ENCODE data around the gene CEP112.
"Not testable (repeated sequence)": the region's sequence is repeated elsewhere in the genome, so short reads cannot be mapped to it uniquely, and the experiment has no call there.

CEP112 gene

DNA sequence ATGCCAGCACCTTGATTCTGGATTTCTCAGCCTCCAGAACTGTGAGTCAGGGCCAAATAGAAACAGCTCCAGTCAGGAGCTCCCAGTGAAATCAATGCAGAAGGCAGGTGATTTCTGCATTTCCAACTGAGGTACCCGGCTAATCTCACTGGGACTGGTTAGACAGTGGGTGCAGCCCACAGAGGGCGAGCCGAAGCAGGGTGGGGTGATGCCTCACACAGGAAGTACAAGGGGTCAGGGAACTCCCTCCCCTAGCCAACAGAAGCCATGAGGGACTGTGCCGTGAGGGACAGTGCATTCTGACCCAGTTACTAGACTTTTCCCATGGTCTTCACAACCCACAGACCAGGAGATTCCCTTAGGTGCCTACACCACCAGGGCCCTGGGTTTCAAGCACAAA lies 36.9 kb downstream of the CEP112 start:
- not testable (repeated sequence) for DNase-seq (ENCODE audit: low read depth)

DNA sequence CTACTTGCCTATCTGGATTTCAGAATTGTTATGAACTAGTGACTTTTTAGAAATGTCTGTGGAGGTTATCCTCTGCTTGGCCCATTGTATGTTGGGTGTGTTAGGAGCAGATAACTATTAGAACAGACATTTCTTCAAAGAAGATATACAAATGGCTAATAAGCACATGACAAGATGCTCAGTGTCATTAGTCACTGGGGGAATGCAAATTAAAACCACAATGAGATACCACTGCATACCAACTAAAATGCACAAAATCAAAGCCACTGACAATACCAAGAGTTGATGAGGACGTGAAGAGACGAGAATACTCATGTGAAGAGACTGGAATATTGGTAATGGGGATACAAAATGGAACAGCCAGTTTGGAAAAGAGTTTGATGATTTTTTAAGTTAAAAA lies 39.2 kb downstream of the CEP112 start:
- no peak for DNase-seq (ENCODE audit: low read depth)

DNA sequence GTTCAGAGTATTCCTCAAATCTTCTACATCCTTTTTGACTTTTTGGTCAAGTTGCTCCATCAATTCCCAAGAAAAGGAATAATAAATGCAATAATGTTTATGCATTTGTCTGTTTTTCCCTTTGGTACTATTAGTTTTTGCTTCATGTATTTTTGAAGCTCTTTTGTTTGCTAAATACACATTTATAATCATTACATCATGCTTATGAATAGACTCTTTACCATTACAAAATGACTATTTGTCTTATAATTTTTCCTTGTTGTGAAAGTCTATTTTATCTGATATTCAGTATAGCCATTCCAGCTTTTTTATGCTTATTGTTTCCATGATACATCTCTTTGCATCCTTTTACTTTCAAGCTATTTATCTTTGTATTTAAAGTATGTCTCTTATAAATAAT lies 41.2 kb downstream of the CEP112 start:
- DNase-seq (ENCODE audit: low read depth), result no peak

DNA sequence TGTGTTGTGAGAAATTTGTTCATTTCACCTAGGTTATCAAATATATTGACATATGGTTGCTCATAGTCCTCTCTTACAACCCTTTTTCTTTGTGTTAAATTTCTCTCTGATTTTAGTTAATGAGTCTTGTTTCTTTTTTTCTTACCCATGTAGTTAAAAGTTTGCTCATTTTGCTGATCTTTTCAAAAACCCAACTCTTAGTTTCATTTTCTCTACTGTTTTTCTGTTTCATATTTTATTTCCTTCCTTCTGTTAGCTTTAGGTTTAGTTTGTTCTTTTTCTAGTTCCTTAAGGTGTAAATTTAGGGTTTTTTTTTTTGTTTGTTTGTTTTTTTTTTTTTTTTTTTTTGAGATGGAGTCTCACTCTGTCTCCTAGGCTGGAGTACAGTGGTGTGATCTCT lies 42.4 kb downstream of the CEP112 start:
- DNase-seq (ENCODE audit: low read depth), result no peak

DNA sequence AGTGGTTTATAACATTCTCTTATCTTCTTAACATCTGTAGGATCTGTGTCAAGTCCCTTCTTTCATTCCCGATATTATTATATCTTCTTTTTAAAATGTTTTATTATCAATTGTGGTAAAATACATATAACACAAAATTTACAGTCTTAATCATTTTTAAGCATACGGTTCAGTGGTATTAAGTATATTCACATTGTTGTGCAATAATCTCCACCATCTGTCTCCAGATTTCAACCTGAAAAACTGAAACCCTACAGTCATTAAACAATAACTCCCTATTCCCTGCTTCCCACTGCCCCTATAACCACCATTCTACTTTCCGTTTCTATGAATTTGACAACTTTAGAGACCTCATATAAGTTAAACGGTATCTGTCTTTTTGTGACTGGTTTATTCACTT lies 45.5 kb downstream of the CEP112 start:
- no peak for DNase-seq (ENCODE audit: low read depth)

DNA sequence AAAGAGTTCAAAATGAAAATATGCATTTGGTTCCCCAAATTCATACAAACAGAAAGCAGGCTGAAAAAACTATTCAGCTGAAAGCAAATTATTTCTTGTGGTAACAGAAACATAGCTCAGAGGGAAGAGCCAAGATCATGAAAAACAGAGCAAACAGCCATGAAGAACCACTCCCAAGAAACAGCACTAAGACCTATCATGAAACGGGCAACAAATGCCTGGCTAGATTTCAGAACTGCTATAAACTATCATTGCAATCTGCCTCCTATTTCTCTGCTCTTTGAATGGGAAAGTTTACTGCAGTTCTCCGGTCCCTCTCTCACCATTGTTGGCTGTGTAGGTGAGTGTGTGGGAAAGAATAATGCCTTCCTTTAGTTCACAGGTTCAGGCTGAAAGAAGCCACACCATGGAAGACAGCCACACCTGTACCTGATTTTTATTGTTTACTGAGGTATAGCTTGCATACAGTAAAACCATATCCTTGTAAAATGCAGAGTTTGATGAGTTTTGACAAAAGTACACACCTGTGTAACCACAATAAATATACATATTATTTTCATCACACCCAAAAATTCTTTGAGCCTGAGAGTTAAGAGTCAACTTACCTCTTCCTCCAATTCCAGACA lies 48.2 kb downstream of the CEP112 start:
- no peak for DNase-seq (ENCODE audit: low read depth)

DNA sequence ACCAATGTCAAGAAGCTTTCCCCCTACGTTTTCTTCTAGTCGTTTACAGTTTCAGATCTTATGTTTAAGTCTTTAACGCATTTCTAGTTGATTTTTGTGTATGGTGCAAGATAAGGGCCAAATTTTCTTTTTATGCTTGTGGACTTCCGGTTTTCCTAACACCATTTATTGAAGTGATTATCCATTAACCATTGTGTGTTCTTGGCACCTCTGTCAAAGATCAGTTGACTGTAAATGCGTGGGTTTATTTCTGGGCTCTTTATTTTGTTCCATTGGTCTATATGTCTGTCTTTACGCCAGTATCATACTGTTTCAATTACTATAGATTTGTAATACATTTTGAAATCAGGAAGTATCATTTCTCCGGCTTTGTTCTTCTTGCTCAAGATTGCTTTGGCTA lies 49.5 kb downstream of the CEP112 start:
- no peak for DNase-seq (ENCODE audit: low read depth)

DNA sequence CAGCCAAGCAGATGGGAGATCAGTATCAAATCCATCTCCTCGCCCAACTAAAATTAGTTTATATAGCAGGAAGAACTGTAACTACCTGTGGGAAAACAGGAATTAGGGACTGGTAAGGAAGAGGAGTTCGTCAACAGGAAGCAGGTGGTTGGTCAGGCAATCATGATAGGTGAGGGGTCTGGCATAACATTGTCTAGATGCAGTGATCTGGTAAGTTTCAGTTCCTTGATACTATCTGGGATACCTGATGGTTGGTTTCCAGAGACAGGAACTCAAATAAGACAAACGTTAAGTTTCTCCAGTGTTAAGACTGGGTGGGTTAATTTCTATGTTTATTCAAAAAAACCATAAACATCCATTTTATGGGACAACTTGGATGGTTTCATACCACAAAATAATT lies 53.8 kb downstream of the CEP112 start:
- DNase-seq (ENCODE audit: low read depth), result no peak

DNA sequence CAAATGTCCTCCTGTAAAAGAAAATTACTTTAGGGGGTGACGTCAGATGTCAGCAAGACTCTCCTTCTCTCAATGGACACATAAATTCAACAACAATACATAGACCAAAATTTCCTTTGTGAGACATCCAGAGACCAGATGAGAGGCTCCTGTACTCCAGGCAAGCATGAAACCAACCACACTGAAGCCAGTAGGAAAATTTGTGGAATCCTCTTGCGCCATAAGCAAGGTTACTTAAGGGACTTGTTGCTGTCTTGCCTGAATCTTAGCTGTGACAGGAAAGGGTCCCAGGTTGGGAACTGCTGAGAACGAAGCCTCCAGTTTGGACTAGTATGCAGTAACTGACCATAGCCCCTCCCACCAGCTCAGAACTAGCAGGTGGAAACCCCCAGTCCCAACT lies 56.0 kb downstream of the CEP112 start:
- DNase-seq (ENCODE audit: low read depth), result no peak

DNA sequence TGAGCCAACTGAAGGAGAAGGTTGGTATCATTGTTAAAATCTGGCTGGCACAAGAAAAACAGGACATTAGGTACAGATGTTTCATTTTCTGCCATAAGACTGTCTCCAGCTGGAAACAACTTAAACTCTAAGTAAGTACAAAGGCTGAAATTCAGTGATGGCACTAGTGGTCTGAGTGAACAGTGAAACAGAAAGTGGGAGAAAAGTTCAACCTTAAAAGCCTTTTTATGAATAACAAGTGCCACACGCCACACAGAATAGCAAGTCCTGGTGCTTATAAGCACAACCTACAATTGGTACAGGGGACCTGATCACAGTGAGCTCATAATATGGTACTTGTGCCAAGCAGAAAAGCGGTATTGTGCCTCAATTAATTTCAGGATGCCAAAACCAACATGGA lies 56.7 kb downstream of the CEP112 start:
- DNase-seq (ENCODE audit: low read depth), result no peak

DNA sequence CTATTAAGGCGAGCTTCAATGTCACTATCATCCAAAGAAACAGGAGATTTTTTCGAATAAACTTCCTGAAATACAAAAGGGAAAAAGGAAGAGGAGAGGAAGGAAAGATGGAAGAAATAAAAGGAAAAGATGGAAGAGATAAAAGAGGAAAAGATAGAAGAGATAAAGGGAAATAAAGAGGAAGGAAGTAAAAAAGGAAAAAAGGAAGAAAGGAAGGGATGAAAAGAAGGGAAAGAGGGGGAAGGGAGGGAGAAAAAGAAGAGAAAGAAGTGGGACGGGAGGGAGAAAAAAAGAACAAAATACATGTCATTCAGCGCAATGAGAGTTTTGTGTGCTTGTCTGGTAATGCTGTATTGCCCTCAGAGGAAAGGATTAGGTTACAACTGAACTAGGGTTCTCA lies 62.2 kb downstream of the CEP112 start:
- DNase-seq (ENCODE audit: low read depth), result no peak

DNA sequence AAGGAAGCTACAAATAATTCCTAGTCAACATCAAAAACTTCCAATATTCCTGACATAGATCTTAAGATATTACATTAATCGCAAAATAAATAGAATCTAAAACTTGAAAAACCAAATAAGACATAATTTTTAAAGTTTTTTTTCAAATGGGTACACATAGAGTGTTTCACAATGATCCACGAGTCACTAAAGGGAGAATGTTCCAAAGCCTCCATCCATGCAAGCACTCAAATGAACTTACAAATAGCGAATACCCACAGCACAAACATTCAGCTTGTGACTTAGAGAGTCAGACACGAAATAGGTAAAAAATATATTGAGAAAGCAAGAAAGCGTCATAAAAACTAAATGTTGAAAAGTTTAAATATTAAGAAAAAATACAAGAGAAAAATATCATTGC lies 65.7 kb downstream of the CEP112 start:
- no peak for DNase-seq (ENCODE audit: low read depth)

DNA sequence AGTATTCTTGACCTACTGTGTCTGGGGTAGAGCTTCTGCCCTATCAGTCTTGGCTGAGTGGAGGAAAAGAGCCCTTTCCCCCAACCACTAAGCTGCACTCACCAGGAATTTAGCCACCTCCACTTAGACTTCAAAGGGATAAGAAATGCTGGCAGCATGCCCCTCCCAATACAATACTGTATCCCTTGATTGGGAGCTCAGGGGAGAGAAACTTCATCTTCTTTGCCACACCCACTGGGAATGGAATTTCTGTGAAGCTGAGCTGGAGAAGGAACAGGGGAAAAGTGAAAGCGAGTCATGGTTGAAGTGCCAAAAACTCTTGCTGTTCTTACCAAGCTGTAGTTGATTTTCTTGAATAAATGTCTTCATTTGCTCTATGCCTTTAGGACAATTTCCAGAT lies 68.8 kb downstream of the CEP112 start:
- no peak for DNase-seq (ENCODE audit: low read depth)

DNA sequence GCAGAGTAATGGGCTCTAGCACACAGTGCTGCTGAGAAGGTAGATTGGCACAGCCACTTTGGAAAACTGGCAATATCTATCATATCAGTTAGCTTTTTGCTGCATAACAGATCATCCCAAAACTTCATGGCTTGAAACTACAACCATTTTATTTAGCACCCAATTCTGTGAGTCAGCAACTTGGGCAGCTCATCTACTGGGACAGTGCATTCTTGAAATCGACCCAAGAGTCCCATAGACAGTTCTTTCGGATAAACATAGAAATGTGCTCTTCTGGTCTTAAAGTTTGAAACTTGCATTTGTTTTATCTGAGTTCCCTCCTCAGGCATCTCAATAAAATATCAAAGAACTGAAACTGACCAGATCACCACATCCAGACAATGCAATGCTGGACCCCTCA lies 76.7 kb downstream of the CEP112 start:
- no peak for DNase-seq (ENCODE audit: low read depth)

DNA sequence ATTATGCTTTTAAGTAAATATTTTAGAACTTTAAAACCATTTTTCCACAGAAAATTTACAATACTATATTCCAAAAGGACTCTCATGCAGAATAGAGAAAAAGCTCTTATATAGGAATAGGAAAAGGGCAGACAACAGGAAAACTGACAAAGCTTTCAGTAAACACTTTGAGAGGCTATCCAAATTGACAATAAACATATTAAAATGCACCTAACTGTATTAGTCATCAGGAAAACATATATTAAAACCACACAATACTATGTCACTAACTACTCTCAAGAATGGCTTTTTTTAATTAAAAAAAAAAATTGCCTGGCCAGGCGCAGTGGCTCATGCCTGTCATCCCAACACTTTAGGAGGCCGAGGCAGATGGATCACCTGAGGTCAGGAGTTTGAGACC lies 77.3 kb downstream of the CEP112 start:
- no peak for DNase-seq (ENCODE audit: low read depth)

DNA sequence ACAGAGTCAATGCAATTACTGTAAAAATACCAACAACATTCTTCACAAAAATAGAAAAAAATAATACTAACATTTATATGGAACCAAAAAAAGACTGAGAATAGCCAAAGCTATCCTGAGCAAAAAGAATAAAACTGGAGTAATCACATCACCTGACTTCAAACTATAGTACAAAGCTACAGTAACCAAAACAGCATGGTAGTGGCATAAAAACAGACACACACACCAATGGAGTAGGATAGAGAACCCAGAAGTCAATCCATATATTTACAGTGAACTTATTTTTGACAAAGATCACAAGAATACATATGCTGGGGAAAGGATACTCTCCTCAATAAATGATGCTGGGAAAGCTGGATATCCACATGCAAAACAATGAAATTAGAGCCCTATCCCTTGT lies 84.2 kb downstream of the CEP112 start:
- DNase-seq (ENCODE audit: low read depth), result no peak

DNA sequence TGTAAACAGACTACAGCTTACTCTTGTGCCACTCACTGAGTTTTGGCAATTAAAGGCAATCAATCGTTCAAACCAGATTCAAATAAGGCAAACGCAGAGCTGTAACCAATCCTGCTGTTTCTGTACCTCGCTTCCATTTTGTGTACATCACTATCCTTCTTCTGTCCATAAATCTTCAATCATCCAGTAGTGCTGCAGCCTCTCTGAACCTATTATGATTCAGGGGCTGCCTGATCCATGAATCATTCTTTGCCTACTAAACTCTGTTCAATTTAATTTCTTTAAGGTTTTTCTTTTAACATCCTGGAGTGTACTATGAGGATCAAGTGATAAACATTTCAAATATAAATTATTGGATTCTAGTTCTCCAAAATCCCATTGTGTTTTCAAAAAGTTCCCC lies 93.9 kb downstream of the CEP112 start:
- no peak for DNase-seq (ENCODE audit: low read depth)

DNA sequence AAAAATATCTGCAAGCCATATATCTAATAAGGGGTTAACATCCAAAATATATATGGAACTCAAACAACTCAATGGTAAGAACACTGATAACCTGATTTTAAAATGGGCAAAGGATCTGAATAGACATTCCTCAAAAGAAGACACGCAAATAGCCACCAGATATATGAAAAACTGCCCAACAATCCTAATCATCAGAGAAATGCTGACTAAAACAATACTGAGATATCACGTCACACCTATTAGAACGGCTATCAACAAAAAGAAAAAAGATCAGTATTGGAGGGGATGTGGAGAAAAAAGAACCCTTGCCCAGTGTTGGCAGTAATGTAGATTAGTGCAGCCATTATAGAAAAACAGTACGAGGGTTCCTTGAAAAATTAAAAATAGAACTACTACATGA lies 97.2 kb downstream of the CEP112 start:
- no peak for DNase-seq (ENCODE audit: low read depth)

DNA sequence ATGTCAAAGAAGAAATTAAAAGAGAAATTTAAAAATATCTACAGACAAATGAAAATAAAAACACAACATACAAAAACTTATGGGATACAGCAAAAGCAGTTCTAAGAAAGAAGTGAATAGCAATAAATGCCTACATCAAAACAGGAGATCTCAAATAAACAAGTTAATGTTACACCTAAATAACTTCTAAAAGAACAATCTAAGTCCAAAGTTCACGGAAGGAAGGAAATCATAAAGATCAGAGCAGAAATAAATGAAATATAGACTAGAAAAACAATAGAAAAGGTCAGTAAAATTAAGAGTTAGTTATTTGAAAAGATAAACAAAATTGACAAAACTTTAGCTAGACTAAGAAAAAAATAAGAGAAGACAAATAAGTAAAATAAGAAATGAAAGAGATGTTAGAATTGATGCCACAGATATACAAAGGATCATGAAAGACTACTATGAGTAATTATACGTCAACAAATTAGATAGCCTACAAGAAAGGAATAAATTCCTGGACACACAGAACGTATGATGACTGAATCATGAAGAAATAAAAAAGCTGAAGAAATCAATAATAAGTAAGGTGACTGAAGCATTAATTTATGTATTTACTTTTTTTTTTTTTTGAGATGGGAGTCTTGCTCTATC lies 100.4 kb downstream of the CEP112 start:
- DNase-seq (ENCODE audit: low read depth), result no peak

DNA sequence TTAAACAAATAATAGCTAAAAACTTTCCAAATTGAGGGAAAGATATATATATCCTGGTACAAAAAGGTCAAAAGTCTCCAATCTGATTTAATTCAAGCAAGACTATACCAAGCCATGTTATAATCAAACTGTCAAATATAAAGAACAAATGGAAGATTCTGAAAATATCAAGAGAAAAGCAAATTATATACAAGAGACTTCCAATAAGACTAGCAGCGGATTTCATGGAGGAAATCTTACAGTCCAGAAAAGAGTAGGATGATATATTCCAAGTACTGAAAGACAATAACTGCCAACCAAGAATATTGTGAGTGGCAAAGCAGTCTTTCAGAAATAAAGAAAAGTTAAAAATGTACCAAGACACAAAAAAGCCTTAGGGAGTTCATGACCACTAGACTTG lies 102.2 kb downstream of the CEP112 start:
- DNase-seq (ENCODE audit: low read depth), result no peak

DNA sequence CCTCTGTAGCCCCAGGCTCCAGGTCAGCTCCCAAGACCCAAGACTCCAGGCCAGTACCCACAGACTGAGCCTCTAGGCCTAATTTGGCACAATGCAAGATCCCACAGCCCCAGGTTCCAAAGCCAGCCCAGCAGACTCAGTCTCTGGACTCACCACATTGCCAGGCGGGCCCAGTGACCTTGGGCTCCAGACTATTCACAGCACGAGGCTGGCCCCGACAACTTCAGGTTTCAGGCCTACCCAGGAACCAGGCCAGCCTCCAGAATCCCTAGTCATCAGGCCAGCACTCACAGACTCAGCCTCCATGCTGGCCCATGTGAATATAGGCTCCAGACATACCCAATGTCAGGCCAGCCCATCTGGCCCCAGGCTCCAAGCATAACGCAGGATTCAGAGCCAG lies 103.8 kb downstream of the CEP112 start:
- DNase-seq (ENCODE audit: low read depth), result no peak

DNA sequence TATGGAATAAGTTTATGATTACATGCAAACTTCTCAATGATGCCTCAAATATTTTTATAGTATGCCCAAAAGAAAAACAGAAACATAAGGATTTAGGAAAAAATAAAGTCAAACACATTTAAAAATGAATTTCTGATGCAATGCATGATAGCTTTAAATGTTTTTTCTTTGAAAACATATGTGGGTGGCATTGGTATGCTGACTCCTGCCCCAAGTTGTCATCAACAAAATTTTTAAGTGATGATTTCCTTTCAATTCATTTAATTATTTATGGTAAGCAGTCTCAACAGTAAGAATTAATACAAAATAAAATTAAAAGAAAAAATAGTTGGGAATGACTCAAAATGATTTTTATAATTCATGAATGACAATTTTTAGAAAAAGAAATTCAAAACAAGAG lies 104.9 kb downstream of the CEP112 start:
- DNase-seq (ENCODE audit: low read depth), result no peak

DNA sequence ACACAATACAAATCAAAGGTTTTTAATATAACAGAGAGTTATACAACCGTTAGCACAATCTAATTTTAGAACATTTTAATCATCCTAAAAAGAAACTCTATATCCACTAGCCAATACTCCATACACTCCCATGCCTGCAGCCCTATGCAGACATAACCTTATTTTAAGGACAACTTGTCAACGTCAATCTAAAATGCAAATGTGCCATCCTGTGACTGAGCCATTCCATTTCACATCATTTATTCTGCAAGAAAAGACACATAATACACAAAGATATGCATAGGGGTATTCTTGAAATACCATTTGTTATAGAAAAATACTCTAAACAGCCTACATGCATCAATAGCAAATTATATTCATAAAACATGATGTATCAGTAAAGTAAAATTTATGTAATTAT lies 106.7 kb downstream of the CEP112 start:
- DNase-seq (ENCODE audit: low read depth), result no peak

DNA sequence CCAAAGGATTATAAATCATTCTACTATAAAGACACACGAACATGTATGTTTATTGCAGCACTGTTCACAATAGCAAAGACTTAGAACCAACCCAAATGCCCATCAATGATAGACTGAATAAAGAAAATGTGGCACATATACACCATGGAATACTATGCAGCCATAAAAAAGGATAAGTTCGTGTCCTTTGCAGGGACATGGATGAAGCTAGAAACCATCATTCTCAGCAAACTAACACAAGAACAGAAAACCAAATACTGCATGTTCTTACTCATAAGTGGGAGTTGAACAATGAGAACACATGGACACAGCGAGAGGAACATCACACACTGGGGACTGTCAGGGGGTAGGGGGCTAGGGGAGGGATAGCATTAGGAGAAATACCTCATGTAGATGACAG lies 111.3 kb downstream of the CEP112 start:
- DNase-seq (ENCODE audit: low read depth), result not testable (repeated sequence)
